ENCODE measurements around the gene SPATA20.

GRCh38 chr17:50524838-50525237 is 22.1 kb upstream of the SPATA20 start:
- TF ChIP-seq CTCF (conservative IDR thresholded peaks at IDR 0.05; ENCODE audit: low read depth, low read length) (no peak), EZH2 (IDR thresholded peaks at IDR 0.05; ENCODE audit: borderline replicate concordance, low read depth, low read length, poor library complexity, severe bottlenecking) (no peak)

Measured in A673 (cell line).